ENCODE measurements around the gene SMG6. TPM values are rescaled to one million over a fixed set of nuclear protein-coding genes. Genes with fewer than 3 reads are reported as not detected.

Gene SMG6
- total RNA-seq, 2 experiments from 2014 or later: 39.3 to 39.7 TPM

DNA sequence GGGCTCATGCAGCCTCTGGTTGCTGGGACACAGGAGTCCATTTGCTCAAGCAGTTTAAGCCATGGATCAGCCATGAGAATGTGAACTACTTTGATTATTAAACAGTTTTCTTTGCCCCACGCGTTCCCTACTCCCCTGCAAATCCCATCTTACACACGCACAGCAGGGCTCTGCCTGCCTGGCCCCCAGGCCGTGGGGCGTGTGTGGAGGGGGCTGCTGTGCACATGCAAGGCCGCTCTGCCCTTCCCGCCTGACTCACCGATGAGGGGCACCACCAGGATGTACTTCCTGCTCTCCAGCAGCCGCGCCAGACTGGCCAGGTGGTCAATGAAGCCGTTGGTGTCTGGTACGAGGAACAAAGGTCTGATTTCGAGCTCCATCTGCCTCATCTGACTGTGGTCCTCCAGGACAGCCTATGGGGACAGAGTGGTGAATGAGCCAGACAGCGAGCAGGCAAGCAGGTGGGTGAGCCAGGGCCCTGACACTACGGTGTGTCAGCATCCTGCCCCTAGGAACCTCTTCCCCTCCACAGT lies 235.0 kb downstream of the SMG6 start:
- H3K4me1 ChIP-seq (ENCODE audit: insufficient read depth, low read length): peaks cover 48% of the 10 kb centered on the region
- POLR2A ChIA-PET: no interaction called here
- H3K36me3 Mint-ChIP-seq (ENCODE audit: low read depth): peaks cover 86% of the 10 kb centered on the region

GRCh38 chr17:2068031-2068518 lies 235.5 kb downstream of the SMG6 start:
- Histone ChIP-seq H3K9me3 (ENCODE audit: control insufficient read depth in 1 of 2, insufficient read depth in 1 of 2, low read length in 2 of 2) (no peaks in the 10 kb centered on the region), H3K27me3 (ENCODE audit: control insufficient read depth in 1 of 2, insufficient read depth in 2 of 2, low read length in 2 of 2) (no peaks in the 10 kb centered on the region), H3K36me3 (ENCODE audit: insufficient read depth, low read length) (peaks cover 79% of the 10 kb centered on the region), H3K4me3 (ENCODE audit: low read length) (no peak overlapping the region), H3K4me1 (ENCODE audit: insufficient read depth, low read length) (peaks cover 48% of the 10 kb centered on the region), H3K27ac (ENCODE audit: low read depth in 1 of 2, low read length in 2 of 2) (no peak overlapping the region)
- Mint-ChIP-seq H3K27me3 (peaks cover 17% of the 10 kb centered on the region), H3K4me1 (ENCODE audit: low read depth) (peaks cover 4% of the 10 kb centered on the region), H3K27ac (no peak overlapping the region), H3K4me3 (no peak overlapping the region), H3K9me3 (no peaks in the 10 kb centered on the region), H3K36me3 (ENCODE audit: low read depth) (peaks cover 91% of the 10 kb centered on the region)
- ATAC-seq (ENCODE audit: poor library complexity) (no peak), DNase-seq (no peak)
- TF ChIP-seq, protein P1, sequence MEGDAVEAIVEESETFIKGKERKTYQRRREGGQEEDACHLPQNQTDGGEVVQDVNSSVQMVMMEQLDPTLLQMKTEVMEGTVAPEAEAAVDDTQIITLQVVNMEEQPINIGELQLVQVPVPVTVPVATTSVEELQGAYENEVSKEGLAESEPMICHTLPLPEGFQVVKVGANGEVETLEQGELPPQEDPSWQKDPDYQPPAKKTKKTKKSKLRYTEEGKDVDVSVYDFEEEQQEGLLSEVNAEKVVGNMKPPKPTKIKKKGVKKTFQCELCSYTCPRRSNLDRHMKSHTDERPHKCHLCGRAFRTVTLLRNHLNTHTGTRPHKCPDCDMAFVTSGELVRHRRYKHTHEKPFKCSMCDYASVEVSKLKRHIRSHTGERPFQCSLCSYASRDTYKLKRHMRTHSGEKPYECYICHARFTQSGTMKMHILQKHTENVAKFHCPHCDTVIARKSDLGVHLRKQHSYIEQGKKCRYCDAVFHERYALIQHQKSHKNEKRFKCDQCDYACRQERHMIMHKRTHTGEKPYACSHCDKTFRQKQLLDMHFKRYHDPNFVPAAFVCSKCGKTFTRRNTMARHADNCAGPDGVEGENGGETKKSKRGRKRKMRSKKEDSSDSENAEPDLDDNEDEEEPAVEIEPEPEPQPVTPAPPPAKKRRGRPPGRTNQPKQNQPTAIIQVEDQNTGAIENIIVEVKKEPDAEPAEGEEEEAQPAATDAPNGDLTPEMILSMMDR (IDR thresholded peaks at IDR 0.05): no peak
- ChIA-PET POLR2A (no interaction called here), CTCF (no interaction called here)
- intact Hi-C loops (cut with DNase I, micrococcal nuclease): no loop called here

More for the DNA sequence above, 235.0 kb downstream of the SMG6 start:
- H3K9me3 Mint-ChIP-seq: no peaks in the 10 kb centered on the region
- no peak overlapping the region for H3K4me3 Mint-ChIP-seq
- no peak overlapping the region for H3K4me3 ChIP-seq (ENCODE audit: low read length)
- DNase-seq (no peak), ATAC-seq (ENCODE audit: poor library complexity) (no peak)
- CTCF ChIA-PET: interaction anchor here (1.8 kb wide), 1 partner anchor 11 kb away, joined by 9 read pairs; no protein-coding TSS in a partner anchor
- H3K27me3 Mint-ChIP-seq: peaks cover 15% of the 10 kb centered on the region
- TF ChIP-seq, protein P1 (IDR thresholded peaks at IDR 0.05): no peak
- H3K9me3 ChIP-seq (ENCODE audit: control insufficient read depth in 1 of 2, insufficient read depth in 1 of 2, low read length in 2 of 2): no peaks in the 10 kb centered on the region
- H3K27ac Mint-ChIP-seq: no peak overlapping the region
- intact Hi-C loops (cut with DNase I, micrococcal nuclease): no loop called here
- H3K4me1 Mint-ChIP-seq (ENCODE audit: low read depth): peaks cover 4% of the 10 kb centered on the region
- peaks cover 77% of the 10 kb centered on the region for H3K36me3 ChIP-seq (ENCODE audit: insufficient read depth, low read length)
- H3K27ac ChIP-seq (ENCODE audit: low read depth in 1 of 2, low read length in 2 of 2): no peak overlapping the region
- no peaks in the 10 kb centered on the region for H3K27me3 ChIP-seq (ENCODE audit: control insufficient read depth in 1 of 2, insufficient read depth in 2 of 2, low read length in 2 of 2)

- CTCF ChIA-PET: no interaction called here
Measured at GRCh38 chr17:2067608-2068024, 236.0 kb downstream of the SMG6 start.

More at GRCh38 chr17:2067608-2068024, 236.0 kb downstream of the SMG6 start:
- no peaks in the 10 kb centered on the region for H3K9me3 Mint-ChIP-seq
- peaks cover 91% of the 10 kb centered on the region for H3K36me3 Mint-ChIP-seq (ENCODE audit: low read depth)
- TF ChIP-seq, protein P1 (IDR thresholded peaks at IDR 0.05): no peak
- H3K4me1 Mint-ChIP-seq (ENCODE audit: low read depth): peaks cover 4% of the 10 kb centered on the region
- H3K36me3 ChIP-seq (ENCODE audit: insufficient read depth, low read length): peaks cover 78% of the 10 kb centered on the region
- POLR2A ChIA-PET: no interaction called here
- H3K27me3 Mint-ChIP-seq: peaks cover 18% of the 10 kb centered on the region
- no peak for ATAC-seq (ENCODE audit: poor library complexity)
- no peaks in the 10 kb centered on the region for H3K9me3 ChIP-seq (ENCODE audit: control insufficient read depth in 1 of 2, insufficient read depth in 1 of 2, low read length in 2 of 2)
- DNase-seq: no peak
- H3K27ac Mint-ChIP-seq: no peak overlapping the region
- H3K4me3 Mint-ChIP-seq: no peak overlapping the region
- H3K4me3 ChIP-seq (ENCODE audit: low read length): no peak overlapping the region
- no peaks in the 10 kb centered on the region for H3K27me3 ChIP-seq (ENCODE audit: control insufficient read depth in 1 of 2, insufficient read depth in 2 of 2, low read length in 2 of 2)
- peaks cover 48% of the 10 kb centered on the region for H3K4me1 ChIP-seq (ENCODE audit: insufficient read depth, low read length)
- no peak overlapping the region for H3K27ac ChIP-seq (ENCODE audit: low read depth in 1 of 2, low read length in 2 of 2)
- intact Hi-C loops (cut with DNase I, micrococcal nuclease): no loop called here

Data from CD4-positive, alpha-beta T cell (primary cell).